ENCODE measurements around the gene CPSF4L.

The CPSF4L gene

GRCh38 chr17:73281928-73282327 is 20.2 kb upstream of the CPSF4L start:
- H3K4me3 ChIP-seq (ENCODE audit: low read depth, low read length), result no peak overlapping the region
- DNase-seq (ENCODE audit: low read depth), result peak; percentile 88
- TF ChIP-seq POLR2A (IDR thresholded peaks at IDR 0.05; ENCODE audit: extremely low read depth, insufficient read length) (no peak), CTCF (IDR thresholded peaks at IDR 0.05; ENCODE audit: low read depth, low read length) (no peak)

GRCh38 chr17:73280191-73280590 is 18.5 kb upstream of the CPSF4L start:
- no peak for DNase-seq (ENCODE audit: low read depth)
- no peak overlapping the region for H3K4me3 ChIP-seq (ENCODE audit: low read depth, low read length)
- no peak for TF ChIP-seq MAX (IDR thresholded peaks at IDR 0.05; ENCODE audit: low read depth, low read length)

- DNase-seq (ENCODE audit: low read depth), result no peak
- TF ChIP-seq MYC (IDR thresholded peaks at IDR 0.05; ENCODE audit: low read depth, low read length) (no peak), POLR2A (IDR thresholded peaks at IDR 0.05; ENCODE audit: extremely low read depth, insufficient read length) (no peak), MAX (IDR thresholded peaks at IDR 0.05; ENCODE audit: low read depth, low read length) (no peak), CTCF (IDR thresholded peaks at IDR 0.05; ENCODE audit: low read depth, low read length) (no peak)
- H3K4me3 ChIP-seq (ENCODE audit: low read depth, low read length), result no peak overlapping the region
Observed at GRCh38 chr17:73279704-73280103, 18.0 kb upstream of the CPSF4L start.

- H3K4me3 ChIP-seq (ENCODE audit: low read depth, low read length), result no peak overlapping the region
- TF ChIP-seq POLR2A (IDR thresholded peaks at IDR 0.05; ENCODE audit: extremely low read depth, insufficient read length) (no peak), CTCF (IDR thresholded peaks at IDR 0.05; ENCODE audit: low read depth, low read length) (no peak), MAX (IDR thresholded peaks at IDR 0.05; ENCODE audit: low read depth, low read length) (no peak), MYC (IDR thresholded peaks at IDR 0.05; ENCODE audit: low read depth, low read length) (no peak)
- no peak for DNase-seq (ENCODE audit: low read depth)
Observed at GRCh38 chr17:73278465-73279453, 17.1 kb upstream of the CPSF4L start.

GRCh38 chr17:73278049-73278464 is 16.4 kb upstream of the CPSF4L start:
- TF ChIP-seq MAX (IDR thresholded peaks at IDR 0.05; ENCODE audit: low read depth, low read length) (no peak), CTCF (IDR thresholded peaks at IDR 0.05; ENCODE audit: low read depth, low read length) (no peak), POLR2A (IDR thresholded peaks at IDR 0.05; ENCODE audit: extremely low read depth, insufficient read length) (no peak), MYC (IDR thresholded peaks at IDR 0.05; ENCODE audit: low read depth, low read length) (no peak)
- H3K4me3 ChIP-seq (ENCODE audit: low read depth, low read length), result no peak overlapping the region
- DNase-seq (ENCODE audit: low read depth), result no peak

- no peak for DNase-seq (ENCODE audit: low read depth)
- TF ChIP-seq MAX (IDR thresholded peaks at IDR 0.05; ENCODE audit: low read depth, low read length), result no peak
- no peak for TF ChIP-seq POLR2A (IDR thresholded peaks at IDR 0.05; ENCODE audit: extremely low read depth, insufficient read length)
- no peak for TF ChIP-seq MYC (IDR thresholded peaks at IDR 0.05; ENCODE audit: low read depth, low read length)
- no peak for TF ChIP-seq CTCF (IDR thresholded peaks at IDR 0.05; ENCODE audit: low read depth, low read length)
- H3K4me3 ChIP-seq (ENCODE audit: low read depth, low read length), result no peak overlapping the region
Observed at GRCh38 chr17:73274490-73274889, 12.8 kb upstream of the CPSF4L start.

Measured in NB4 (cell line).